DOHH2 (cell line): ENCODE data around the gene RPL15.

ENCODE experiments used
- H3F3A ChIP-seq: fragments of 200-600 bp; sonication (generic), shearing (Covaris generic); 2 replicates; pipeline ENCODE4 v1.6.0; 2016; ENCODE audit warnings: antibody characterized with exemption, mild to moderate bottlenecking; ENCODE audit not compliant: control insufficient read depth, insufficient read depth
- H3K27ac ChIP-seq: fragments of 200-600 bp; sonication (generic); 2 replicates; pipeline ENCODE4 v1.5.1; 2014; ENCODE audit warnings: low read depth, mild to moderate bottlenecking, low read length, moderate library complexity
- H3K27me3 ChIP-seq: fragments of 200-600 bp; sonication (generic); 2 replicates; pipeline ENCODE4 v1.6.1; 2014; ENCODE audit warnings: mild to moderate bottlenecking, low read length, mixed read lengths; ENCODE audit not compliant: control insufficient read depth
- H3K36me3 ChIP-seq: fragments of 200-600 bp; sonication (generic); 2 replicates; pipeline ENCODE4 v1.6.1; 2014; ENCODE audit warnings: mild to moderate bottlenecking, low read length, moderate library complexity, mixed read lengths; ENCODE audit not compliant: control insufficient read depth
- H3K4me1 ChIP-seq: fragments of 200-600 bp; sonication (generic); 2 replicates; pipeline ENCODE4 v1.6.1; 2014; ENCODE audit warnings: mild to moderate bottlenecking, low read length, mixed read lengths; ENCODE audit not compliant: control insufficient read depth
- H3K4me2 ChIP-seq: fragments of 200-600 bp; sonication (generic); 2 replicates; pipeline ENCODE4 v1.6.0; 2014; ENCODE audit warnings: mild to moderate bottlenecking, low read length, moderate library complexity
- H3K4me3 ChIP-seq: fragments of 200-600 bp; sonication (generic); 2 replicates; pipeline ENCODE4 v1.5.1; 2014; ENCODE audit warnings: mild to moderate bottlenecking, low read length, mixed read lengths
- H3K79me2 ChIP-seq: fragments of 200-600 bp; sonication (generic); 2 replicates; pipeline ENCODE4 v1.6.1; 2014; ENCODE audit warnings: mild to moderate bottlenecking, low read length, mixed read lengths; ENCODE audit not compliant: control insufficient read depth
- H3K9me2 ChIP-seq: fragments of 200-600 bp; sonication (generic); replicated peaks from 2 replicates; pipeline ENCODE4 v1.6.1; 2014; ENCODE audit warnings: mild to moderate bottlenecking, low read length, mixed read lengths; ENCODE audit not compliant: control insufficient read depth
- H3K9me3 ChIP-seq: fragments of 200-600 bp; sonication (generic); 2 replicates; pipeline ENCODE4 v1.6.1; 2014; ENCODE audit warnings: antibody characterized with exemption, low read length, mixed read lengths; ENCODE audit not compliant: control insufficient read depth, insufficient read depth
- H4K20me1 ChIP-seq: fragments of 200-600 bp; sonication (generic); 2 replicates; pipeline ENCODE4 v1.6.0; 2014; ENCODE audit warnings: low read depth, mild to moderate bottlenecking, antibody characterized with exemption, low read length, moderate library complexity; ENCODE audit not compliant: control insufficient read depth, insufficient read depth
- CTCF ChIP-seq: fragments of 200-600 bp; sonication (generic); IDR thresholded peaks from one replicate; pipeline ENCODE4 v1.5.1; 2014; ENCODE audit warnings: antibody characterized with exemption, mild to moderate bottlenecking, low read depth, low read length; ENCODE audit not compliant: poor library complexity, severe bottlenecking
- EZH2phosphoT487 ChIP-seq: fragments of 200-600 bp; sonication (generic); IDR thresholded peaks from 2 replicates; pipeline ENCODE4 v1.6.1; 2017; ENCODE audit warnings: borderline replicate concordance, mild to moderate bottlenecking, antibody characterized with exemption, low read length, moderate library complexity, mixed read lengths

RPL15 gene

GRCh38 chr3:23950293-23950692, 33.4 kb downstream of the RPL15 start:
- no peak overlapping the region for H3K27ac ChIP-seq
- H3K4me1 ChIP-seq: peaks cover 52% of the 10 kb centered on the region
- H3K79me2 ChIP-seq: peaks cover 36% of the 10 kb centered on the region

GRCh38 chr3:23952646-23953045, 35.7 kb downstream of the RPL15 start:
- no peaks in the 10 kb centered on the region for H4K20me1 ChIP-seq
- H3K4me2 ChIP-seq: peak overlapping the region; percentile 63
- peaks cover 41% of the 10 kb centered on the region for H3K4me1 ChIP-seq
- no peaks in the 10 kb centered on the region for H3K9me3 ChIP-seq
- no peaks in the 10 kb centered on the region; the same call in 1 of the 2 replicates for H3K27me3 ChIP-seq
- peaks cover 25% of the 10 kb centered on the region for H3K79me2 ChIP-seq
- no peaks in the 10 kb centered on the region for H3F3A ChIP-seq
- TF ChIP-seq EZH2phosphoT487: no peak
- no peak for TF ChIP-seq CTCF
- no peaks in the 10 kb centered on the region for H3K36me3 ChIP-seq
- H3K27ac ChIP-seq: 0 out of 2 replicates have a peak overlapping the region, but pooled peaks have one; percentile 13
- H3K4me3 ChIP-seq: peak overlapping the region; percentile 46
- no peaks in the 10 kb centered on the region for H3K9me2 ChIP-seq

More at GRCh38 chr3:23950293-23950692, 33.4 kb downstream of the RPL15 start:
- Histone ChIP-seq H3K4me2 (no peak overlapping the region), H3K4me3 (no peak overlapping the region), H3K27me3 (no peaks in the 10 kb centered on the region; the same call in 1 of the 2 replicates), H4K20me1 (no peaks in the 10 kb centered on the region), H3K9me2 (no peaks in the 10 kb centered on the region), H3K9me3 (no peaks in the 10 kb centered on the region), H3K36me3 (no peaks in the 10 kb centered on the region), H3F3A (0 out of 2 replicates have a peak, but pooled peaks cover 6% of the 10 kb centered on the region)
- TF ChIP-seq CTCF: no peak
- TF ChIP-seq EZH2phosphoT487: no peak

GRCh38 chr3:23953523-23953922, 36.6 kb downstream of the RPL15 start:
- Histone ChIP-seq H3F3A (no peaks in the 10 kb centered on the region), H3K4me3 (0 out of 2 replicates have a peak overlapping the region, but pooled peaks have one; percentile 46), H3K9me2 (no peaks in the 10 kb centered on the region), H4K20me1 (no peaks in the 10 kb centered on the region), H3K27me3 (no peaks in the 10 kb centered on the region; the same call in 1 of the 2 replicates), H3K4me2 (0 out of 2 replicates have a peak overlapping the region, but pooled peaks have one; percentile 63), H3K27ac (no peak overlapping the region), H3K36me3 (no peaks in the 10 kb centered on the region), H3K79me2 (peaks cover 19% of the 10 kb centered on the region), H3K4me1 (peaks cover 41% of the 10 kb centered on the region), H3K9me3 (no peaks in the 10 kb centered on the region)
- TF ChIP-seq EZH2phosphoT487: no peak
- no peak for TF ChIP-seq CTCF
